ENCODE data around the gene CDS1. TPM values are rescaled to one million over a fixed set of nuclear protein-coding genes. Genes with fewer than 3 reads are reported as not detected.
"Not testable (repeated sequence)": the region's sequence is repeated elsewhere in the genome, so short reads cannot be mapped to it uniquely, and the experiment has no call there.

CDS1 gene
- total RNA-seq, 4 donors from 2014 or later: 21.6 to 36.2 (median 24.0) TPM

DNA sequence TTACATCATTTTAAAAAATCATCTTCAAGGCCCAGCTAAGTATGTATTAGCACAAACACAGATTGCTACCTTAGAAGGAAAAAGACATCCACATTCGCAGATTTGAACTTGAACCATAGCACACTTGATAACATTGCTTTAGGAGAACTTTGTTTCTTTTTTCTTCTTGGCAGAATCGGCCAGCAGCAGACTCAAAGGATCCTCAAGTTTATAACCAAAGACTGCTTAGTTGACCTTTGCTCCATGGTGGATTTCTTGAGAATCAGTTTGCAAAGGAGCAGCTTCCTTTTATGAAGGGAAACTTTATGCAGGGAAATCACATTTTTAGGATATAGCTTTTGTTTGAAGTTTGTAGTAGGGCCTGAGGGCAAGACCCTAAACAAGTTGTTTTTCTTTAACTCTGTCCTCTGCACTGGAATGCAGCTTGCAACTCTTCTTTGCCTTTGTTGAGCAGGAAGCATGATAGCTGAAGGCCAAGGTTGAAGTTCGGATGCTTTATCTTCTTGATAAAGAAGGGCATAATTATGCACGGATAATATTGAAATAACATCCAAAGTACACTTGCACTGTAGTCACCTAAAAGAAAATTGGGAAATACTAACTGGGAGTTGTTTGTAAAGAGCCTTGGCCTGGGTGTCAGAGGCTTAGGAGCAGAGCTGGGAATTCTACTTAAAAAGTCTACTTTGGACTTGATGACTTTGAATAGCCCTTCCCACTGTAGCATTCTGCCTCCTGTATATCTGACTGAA is 78.4 kb downstream of the CDS1 start:
- Histone ChIP-seq H3K4me1 (no peaks in the 10 kb centered on the region), H3K27ac (no peak overlapping the region), H3K4me3 (no peak overlapping the region), H3K9me3 (no peaks in the 10 kb centered on the region), H3K36me3 (no peaks in the 10 kb centered on the region), H3K27me3 (no peaks in the 10 kb centered on the region)
- DNase-seq (ENCODE audit: low spot score in 2 of 2): no peak
- WGBS: 65% methylated on average over 4 of the region's 4 CpGs
- TF ChIP-seq CTCF (IDR thresholded peaks at IDR 0.05): no peak
- TF ChIP-seq POLR2AphosphoS5 (IDR thresholded peaks at IDR 0.05): no peak
- no peak for TF ChIP-seq POLR2A (IDR thresholded peaks at IDR 0.05)
- no peak for TF ChIP-seq EP300 (IDR thresholded peaks at IDR 0.05)

DNA sequence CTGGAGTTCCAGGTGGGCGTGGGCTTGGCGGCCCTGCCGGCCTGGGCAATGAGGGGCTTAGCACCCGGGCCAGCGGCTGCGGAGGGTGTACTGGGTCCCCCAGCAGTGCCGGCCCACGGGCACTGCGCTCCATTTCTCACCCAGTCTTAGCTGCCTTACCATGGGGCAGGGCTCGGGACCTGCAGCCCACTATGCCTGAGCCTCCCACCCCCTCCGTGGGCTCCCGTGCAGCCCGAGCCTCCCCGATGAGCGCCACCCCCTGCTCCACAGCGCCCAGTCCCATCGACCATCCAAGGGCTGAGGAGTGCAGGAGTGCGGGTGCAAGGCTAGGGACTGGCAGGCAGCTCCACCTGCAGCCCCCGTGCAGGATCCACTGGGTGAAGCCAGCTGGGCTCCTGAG is 81.8 kb downstream of the CDS1 start:
- not testable (repeated sequence) for DNase-seq (ENCODE audit: low spot score in 2 of 2); H3K27me3 ChIP-seq; H3K9me3 ChIP-seq; H3K27ac ChIP-seq; H3K4me3 ChIP-seq; H3K4me1 ChIP-seq
- H3K36me3 ChIP-seq: peaks cover 11% of the 10 kb centered on the region
- 100% methylated on average over 1 of the region's 19 CpGs for WGBS

- no peak for DNase-seq (ENCODE audit: low spot score in 2 of 2)
- Histone ChIP-seq H3K9me3 (no peaks in the 10 kb centered on the region), H3K27ac (no peak overlapping the region), H3K36me3 (peaks cover 28% of the 10 kb centered on the region), H3K4me1 (no peaks in the 10 kb centered on the region), H3K27me3 (no peaks in the 10 kb centered on the region), H3K4me3 (no peak overlapping the region)
- TF ChIP-seq POLR2A (IDR thresholded peaks at IDR 0.05) (no peak), POLR2AphosphoS5 (IDR thresholded peaks at IDR 0.05) (no peak), CTCF (IDR thresholded peaks at IDR 0.05) (no peak), EP300 (IDR thresholded peaks at IDR 0.05) (no peak)
- WGBS: 68% methylated on average over 1 of the region's 1 CpG
These were observed 83.5 kb downstream of the CDS1 start for GRCh38 chr4:84666439-84666838.

GRCh38 chr4:84669201-84669600 is 86.3 kb downstream of the CDS1 start:
- Histone ChIP-seq H3K4me3 (no peak overlapping the region), H3K27me3 (no peaks in the 10 kb centered on the region), H3K9me3 (no peaks in the 10 kb centered on the region), H3K36me3 (peaks cover 45% of the 10 kb centered on the region), H3K4me1 (no peaks in the 10 kb centered on the region), H3K27ac (no peak overlapping the region)
- 100% methylated on average over 1 of the region's 1 CpG for WGBS
- TF ChIP-seq CTCF (IDR thresholded peaks at IDR 0.05) (no peak), POLR2AphosphoS5 (IDR thresholded peaks at IDR 0.05) (no peak), EP300 (IDR thresholded peaks at IDR 0.05) (no peak), POLR2A (IDR thresholded peaks at IDR 0.05) (no peak)
- DNase-seq (ENCODE audit: low spot score in 2 of 2): no peak

- Histone ChIP-seq H3K4me1 (no peaks in the 10 kb centered on the region), H3K27me3 (no peaks in the 10 kb centered on the region), H3K9me3 (no peaks in the 10 kb centered on the region), H3K27ac (no peak overlapping the region), H3K4me3 (no peak overlapping the region), H3K36me3 (peaks cover 65% of the 10 kb centered on the region)
- no peak for DNase-seq (ENCODE audit: low spot score in 2 of 2)
- TF ChIP-seq POLR2AphosphoS5 (IDR thresholded peaks at IDR 0.05) (no peak), POLR2A (IDR thresholded peaks at IDR 0.05) (no peak), EP300 (IDR thresholded peaks at IDR 0.05) (no peak), CTCF (IDR thresholded peaks at IDR 0.05) (no peak)
These were observed 89.2 kb downstream of the CDS1 start for GRCh38 chr4:84672177-84672576.
